GM06990 (cell line): ENCODE measurements around the gene UGGT1.

ENCODE experiments used
- DNase-seq: peaks from one replicate; pipeline ENCODE4 v3.0.0-alpha.2; 2011; ENCODE audit not compliant: insufficient read length; ENCODE audit errors: extremely low read depth
- H3K27me3 ChIP-seq: replicated peaks from 2 replicates; pipeline ENCODE4 v1.6.0; 2011; ENCODE audit warnings: low read length; ENCODE audit not compliant: control insufficient read depth, insufficient read depth
- H3K36me3 ChIP-seq: 2 replicates; pipeline ENCODE4 v1.5.1; 2011; ENCODE audit warnings: low read length; ENCODE audit not compliant: control insufficient read depth, insufficient read depth
- H3K4me3 ChIP-seq: replicated peaks from 2 replicates; pipeline ENCODE4 v1.5.1; 2011; ENCODE audit warnings: low read depth, mild to moderate bottlenecking, control low read depth, low read length
- TF ChIP-seq, protein P1 (sequence below): IDR thresholded peaks from 2 replicates; pipeline ENCODE4 v1.5.1; 2011; ENCODE audit warnings: low read length, control low read depth, mild to moderate bottlenecking, inconsistent platforms; ENCODE audit not compliant: insufficient read depth, poor library complexity, severe bottlenecking

The UGGT1 gene

DNA sequence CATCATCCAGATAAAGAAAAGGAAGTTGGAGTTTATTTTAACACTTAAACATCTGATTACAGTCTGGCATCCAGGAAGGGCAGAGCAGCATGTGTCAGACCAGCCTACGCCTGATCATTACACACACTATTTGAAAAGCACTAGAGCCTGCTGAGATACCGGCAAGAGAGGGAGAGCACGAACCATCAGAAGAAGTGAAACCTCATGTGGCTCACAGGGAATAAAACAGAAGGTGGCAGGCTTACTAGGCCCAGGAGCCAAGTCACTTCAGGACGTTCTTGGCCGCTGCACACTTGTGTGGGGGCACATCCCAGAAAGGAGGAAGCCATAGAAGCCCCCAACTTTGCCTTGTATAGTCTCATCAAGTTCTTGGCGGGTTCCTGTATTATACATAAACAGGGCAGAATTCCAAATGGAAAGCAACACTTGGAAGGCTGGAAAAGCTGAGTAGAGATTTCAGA, 105.5 kb downstream of the UGGT1 start:
- no peak overlapping the region for H3K4me3 ChIP-seq
- H3K27me3 ChIP-seq, result no peaks in the 10 kb centered on the region
- DNase-seq, result no peak
- peaks cover 3% of the 10 kb centered on the region for H3K36me3 ChIP-seq
- TF ChIP-seq, protein P1, sequence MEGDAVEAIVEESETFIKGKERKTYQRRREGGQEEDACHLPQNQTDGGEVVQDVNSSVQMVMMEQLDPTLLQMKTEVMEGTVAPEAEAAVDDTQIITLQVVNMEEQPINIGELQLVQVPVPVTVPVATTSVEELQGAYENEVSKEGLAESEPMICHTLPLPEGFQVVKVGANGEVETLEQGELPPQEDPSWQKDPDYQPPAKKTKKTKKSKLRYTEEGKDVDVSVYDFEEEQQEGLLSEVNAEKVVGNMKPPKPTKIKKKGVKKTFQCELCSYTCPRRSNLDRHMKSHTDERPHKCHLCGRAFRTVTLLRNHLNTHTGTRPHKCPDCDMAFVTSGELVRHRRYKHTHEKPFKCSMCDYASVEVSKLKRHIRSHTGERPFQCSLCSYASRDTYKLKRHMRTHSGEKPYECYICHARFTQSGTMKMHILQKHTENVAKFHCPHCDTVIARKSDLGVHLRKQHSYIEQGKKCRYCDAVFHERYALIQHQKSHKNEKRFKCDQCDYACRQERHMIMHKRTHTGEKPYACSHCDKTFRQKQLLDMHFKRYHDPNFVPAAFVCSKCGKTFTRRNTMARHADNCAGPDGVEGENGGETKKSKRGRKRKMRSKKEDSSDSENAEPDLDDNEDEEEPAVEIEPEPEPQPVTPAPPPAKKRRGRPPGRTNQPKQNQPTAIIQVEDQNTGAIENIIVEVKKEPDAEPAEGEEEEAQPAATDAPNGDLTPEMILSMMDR, result no peak

DNA sequence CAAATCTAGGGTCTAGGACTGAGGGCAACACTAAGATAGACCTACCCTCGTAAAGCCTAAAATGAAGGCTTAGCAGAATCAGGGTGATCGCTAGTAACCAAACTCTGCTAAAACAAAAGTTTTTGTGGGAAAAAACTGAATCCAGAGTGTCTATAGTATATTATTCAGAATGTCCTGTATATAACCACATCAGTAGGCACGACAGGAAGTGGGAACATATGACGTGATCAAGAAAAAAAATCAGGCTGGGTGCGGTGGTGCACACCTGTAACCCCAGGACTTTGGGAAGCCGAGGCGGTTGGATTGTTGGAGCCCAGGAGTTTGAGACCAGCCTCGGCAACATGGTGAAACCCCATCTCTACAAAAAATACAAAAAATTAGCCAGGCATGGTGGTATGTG, 106.1 kb downstream of the UGGT1 start:
- TF ChIP-seq, protein P1, result no peak

DNA sequence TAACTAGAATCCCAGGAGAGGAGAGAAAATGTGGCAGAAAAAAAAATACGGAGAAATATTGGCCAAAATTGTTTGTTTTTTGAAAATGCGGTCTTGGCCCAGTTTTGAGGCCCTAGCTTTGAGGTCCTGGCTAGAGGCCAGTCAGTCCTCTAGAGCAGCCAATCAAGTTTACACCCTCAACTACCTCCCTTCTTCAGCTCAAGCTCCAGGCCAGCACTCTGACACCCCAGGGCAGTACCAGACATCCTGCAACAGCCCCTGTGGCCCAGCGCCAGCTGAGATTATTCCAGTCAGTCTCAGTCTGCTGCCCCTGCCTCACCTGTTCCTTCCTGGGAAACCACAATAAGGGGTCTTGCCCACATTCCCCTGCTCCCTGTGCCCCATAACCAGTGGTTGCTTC, 107.7 kb downstream of the UGGT1 start:
- no peak for DNase-seq
- no peaks in the 10 kb centered on the region; the same call in 1 of the 2 replicates for H3K36me3 ChIP-seq

More for the DNA sequence above, 106.1 kb downstream of the UGGT1 start:
- Histone ChIP-seq H3K36me3 (no peaks in the 10 kb centered on the region; the same call in 1 of the 2 replicates), H3K27me3 (no peaks in the 10 kb centered on the region), H3K4me3 (no peak overlapping the region)
- DNase-seq, result no peak

DNA sequence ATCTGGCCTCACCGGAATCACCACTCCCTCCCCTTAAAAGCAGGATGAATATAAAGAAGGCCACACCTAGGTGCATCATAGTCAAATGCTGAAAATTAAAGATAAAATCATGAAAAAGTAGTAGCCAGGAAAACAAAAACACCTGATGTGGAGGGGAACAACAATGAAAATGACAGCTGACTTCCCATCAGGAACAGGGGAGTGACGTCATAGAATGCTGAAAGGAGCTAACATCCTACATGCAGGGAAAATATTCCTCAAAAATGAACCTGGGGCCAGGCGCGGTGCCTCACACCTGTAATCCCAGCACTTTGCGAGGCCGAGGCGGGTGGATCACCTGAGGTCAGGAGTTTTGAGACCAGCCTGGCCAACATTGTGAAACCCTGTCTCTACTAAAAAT, 108.1 kb downstream of the UGGT1 start:
- DNase-seq, result no peak
- Histone ChIP-seq H3K27me3 (no peaks in the 10 kb centered on the region), H3K36me3 (no peaks in the 10 kb centered on the region; the same call in 1 of the 2 replicates), H3K4me3 (no peak overlapping the region)
- TF ChIP-seq, protein P1, result no peak

More for the DNA sequence above, 107.7 kb downstream of the UGGT1 start:
- TF ChIP-seq, protein P1, result no peak
- Histone ChIP-seq H3K27me3 (no peaks in the 10 kb centered on the region), H3K4me3 (no peak overlapping the region)

DNA sequence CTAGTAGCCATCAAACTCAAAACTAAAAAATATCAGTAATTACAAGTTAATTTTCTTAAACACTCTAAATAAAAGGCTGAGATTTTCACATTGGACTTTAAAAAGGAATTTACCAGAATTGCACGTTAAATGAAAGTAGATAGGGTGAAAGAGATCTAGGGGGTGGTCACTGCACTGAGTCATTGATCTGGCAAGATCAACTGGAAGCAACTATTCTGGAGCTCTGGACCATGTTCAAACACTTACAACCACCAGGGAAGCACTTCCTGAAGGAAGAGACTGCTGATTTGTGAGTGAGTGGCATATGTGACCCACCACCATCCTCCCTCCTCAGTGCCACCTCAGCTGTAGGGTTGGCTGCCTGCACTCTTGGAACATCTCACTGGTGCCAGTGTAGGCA, 111.8 kb downstream of the UGGT1 start:
- H3K4me3 ChIP-seq, result no peak overlapping the region
- TF ChIP-seq, protein P1, result no peak
- no peaks in the 10 kb centered on the region for H3K27me3 ChIP-seq
- no peaks in the 10 kb centered on the region for H3K36me3 ChIP-seq
- no peak for DNase-seq

DNA sequence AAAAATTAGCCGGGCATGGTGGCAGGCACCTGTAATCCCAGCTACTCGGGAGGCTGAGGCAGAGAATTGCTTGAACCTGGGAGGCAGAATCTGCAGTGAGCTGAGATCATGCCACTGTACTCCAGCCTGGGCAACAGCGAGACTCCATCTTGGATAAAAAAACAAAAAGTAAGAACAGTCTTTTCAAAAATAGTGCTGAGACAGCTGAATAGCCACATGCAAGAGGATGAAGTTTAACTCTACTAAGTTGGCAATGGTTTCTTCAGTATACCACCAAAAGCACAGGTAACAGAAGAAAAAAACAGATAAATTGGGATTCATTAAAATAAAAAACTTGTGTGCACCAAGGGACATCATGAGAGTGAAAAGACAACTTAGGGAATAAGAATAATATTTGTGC, 115.2 kb downstream of the UGGT1 start:
- no peak for DNase-seq
- TF ChIP-seq, protein P1, result no peak
- no peaks in the 10 kb centered on the region for H3K27me3 ChIP-seq
- no peaks in the 10 kb centered on the region for H3K36me3 ChIP-seq
- no peak overlapping the region for H3K4me3 ChIP-seq
